ENCODE results near the gene DIS3L2. TPM values are rescaled to one million over a fixed set of nuclear protein-coding genes. Genes with fewer than 3 reads are reported as not detected.

The DIS3L2 gene
- total RNA-seq, 4 donors from 2014 or later: 10.3 to 63.9 (median 29.7) TPM

DNA sequence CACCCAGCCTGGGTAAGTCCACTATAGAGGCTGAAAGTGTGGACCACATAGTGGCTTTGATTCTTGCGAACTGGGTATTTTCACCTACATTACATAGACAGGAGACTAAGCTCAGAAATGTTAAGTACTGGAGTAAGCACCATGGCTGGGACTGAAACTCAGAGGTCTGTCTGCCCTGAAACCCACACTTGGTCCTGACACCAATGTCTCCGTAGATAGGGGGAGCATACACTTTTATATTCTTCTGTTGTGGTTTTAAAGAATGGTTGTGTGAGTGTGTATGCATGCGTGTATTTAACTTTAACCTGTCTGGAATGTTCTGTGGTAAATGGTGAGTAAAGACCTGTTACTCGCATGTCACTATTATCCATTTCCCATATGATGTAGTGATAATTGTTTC, 25.0 kb upstream of the DIS3L2 start:
- Histone ChIP-seq H3K4me1 (no peaks in the 10 kb centered on the region), H3K27ac (no peak overlapping the region), H3K4me3 (no peak overlapping the region), H3K27me3 (no peaks in the 10 kb centered on the region), H3K9me3 (no peaks in the 10 kb centered on the region), H3K36me3 (no peaks in the 10 kb centered on the region)
- no peak for TF ChIP-seq POLR2A (IDR thresholded peaks at IDR 0.05)
- TF ChIP-seq, protein P1, sequence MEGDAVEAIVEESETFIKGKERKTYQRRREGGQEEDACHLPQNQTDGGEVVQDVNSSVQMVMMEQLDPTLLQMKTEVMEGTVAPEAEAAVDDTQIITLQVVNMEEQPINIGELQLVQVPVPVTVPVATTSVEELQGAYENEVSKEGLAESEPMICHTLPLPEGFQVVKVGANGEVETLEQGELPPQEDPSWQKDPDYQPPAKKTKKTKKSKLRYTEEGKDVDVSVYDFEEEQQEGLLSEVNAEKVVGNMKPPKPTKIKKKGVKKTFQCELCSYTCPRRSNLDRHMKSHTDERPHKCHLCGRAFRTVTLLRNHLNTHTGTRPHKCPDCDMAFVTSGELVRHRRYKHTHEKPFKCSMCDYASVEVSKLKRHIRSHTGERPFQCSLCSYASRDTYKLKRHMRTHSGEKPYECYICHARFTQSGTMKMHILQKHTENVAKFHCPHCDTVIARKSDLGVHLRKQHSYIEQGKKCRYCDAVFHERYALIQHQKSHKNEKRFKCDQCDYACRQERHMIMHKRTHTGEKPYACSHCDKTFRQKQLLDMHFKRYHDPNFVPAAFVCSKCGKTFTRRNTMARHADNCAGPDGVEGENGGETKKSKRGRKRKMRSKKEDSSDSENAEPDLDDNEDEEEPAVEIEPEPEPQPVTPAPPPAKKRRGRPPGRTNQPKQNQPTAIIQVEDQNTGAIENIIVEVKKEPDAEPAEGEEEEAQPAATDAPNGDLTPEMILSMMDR (IDR thresholded peaks at IDR 0.05): no peak
- intact Hi-C loops (cut with DNase I; ENCODE audit: low total_unique reads): no loop called here
- DNase-seq: no peak

DNA sequence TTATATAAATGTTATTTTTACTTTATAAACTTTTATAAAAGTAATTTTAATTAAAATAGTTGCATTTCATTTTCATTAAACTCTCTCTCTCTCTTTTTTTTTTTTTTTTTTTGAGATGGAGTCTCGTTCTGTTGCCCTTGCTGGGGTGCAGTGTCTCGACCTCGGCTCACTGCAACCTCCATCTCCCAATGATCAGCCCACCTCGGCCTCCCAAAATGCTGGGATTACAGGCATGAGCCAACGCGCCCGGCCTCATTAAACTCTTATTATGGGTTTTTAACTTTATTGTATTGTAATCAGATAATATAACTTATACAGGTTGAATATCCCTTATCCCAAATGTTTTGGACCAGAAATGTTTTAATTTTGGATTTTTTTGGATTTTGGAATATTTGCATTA, 24.5 kb upstream of the DIS3L2 start:
- Histone ChIP-seq H3K36me3 (no peaks in the 10 kb centered on the region), H3K27me3 (no peaks in the 10 kb centered on the region), H3K9me3 (no peaks in the 10 kb centered on the region), H3K4me1 (no peaks in the 10 kb centered on the region), H3K27ac (no peak overlapping the region), H3K4me3 (no peak overlapping the region)
- intact Hi-C loops (cut with DNase I; ENCODE audit: low total_unique reads): no loop called here
- no peak for DNase-seq
- TF ChIP-seq, protein P1 (IDR thresholded peaks at IDR 0.05): no peak
- no peak for TF ChIP-seq POLR2A (IDR thresholded peaks at IDR 0.05)

DNA sequence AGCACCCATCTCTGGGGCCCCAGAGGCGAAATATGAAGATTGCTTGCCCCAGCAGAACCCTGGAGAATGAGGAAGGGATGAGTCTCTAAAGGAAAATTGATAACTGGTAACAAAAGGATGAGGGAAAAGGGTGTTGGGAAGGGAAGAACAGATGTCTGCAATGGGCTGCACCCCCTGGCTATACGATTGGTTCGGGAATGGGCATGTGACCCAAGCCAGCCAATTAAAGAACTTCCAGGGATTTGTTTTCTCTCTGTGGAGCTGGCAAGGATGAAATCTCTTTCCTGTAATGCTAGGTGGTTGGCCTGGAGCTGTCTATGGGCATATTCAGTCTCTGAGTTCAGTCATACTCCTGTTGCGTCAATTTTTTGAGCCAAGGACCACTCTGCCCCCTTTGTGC, 22.5 kb upstream of the DIS3L2 start:
- Histone ChIP-seq H3K9me3 (no peaks in the 10 kb centered on the region), H3K27ac (no peak overlapping the region), H3K4me3 (no peak overlapping the region), H3K36me3 (no peaks in the 10 kb centered on the region), H3K27me3 (no peaks in the 10 kb centered on the region), H3K4me1 (no peaks in the 10 kb centered on the region)
- no peak for TF ChIP-seq POLR2A (IDR thresholded peaks at IDR 0.05)
- TF ChIP-seq, protein P1 (IDR thresholded peaks at IDR 0.05): no peak
- intact Hi-C loops (cut with DNase I; ENCODE audit: low total_unique reads): no loop called here
- DNase-seq: no peak

DNA sequence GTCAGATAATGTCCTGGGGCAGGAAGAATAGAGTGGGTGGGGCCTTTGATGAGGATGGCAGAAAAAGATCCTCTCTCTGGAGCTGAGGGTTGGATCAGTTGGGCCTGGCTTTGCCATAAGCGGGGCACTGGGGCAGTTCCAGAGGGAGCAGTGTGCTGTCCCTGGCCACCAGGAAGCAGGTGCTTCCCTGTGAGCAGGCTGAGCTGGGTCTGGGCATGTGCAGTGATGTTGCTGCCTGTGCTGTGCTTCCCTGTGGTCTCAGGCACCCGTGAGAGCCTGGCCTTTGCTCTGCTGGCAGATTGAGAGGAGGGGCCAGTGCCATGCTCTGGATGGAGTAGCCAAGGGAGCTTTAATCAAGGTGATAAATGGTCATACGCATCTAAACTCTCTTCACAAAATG, 20.7 kb upstream of the DIS3L2 start:
- no peak overlapping the region for H3K4me3 ChIP-seq
- no peak for DNase-seq
- intact Hi-C loops (cut with DNase I; ENCODE audit: low total_unique reads): no loop called here
- no peaks in the 10 kb centered on the region for H3K9me3 ChIP-seq
- TF ChIP-seq, protein P1 (IDR thresholded peaks at IDR 0.05): no peak
- TF ChIP-seq POLR2A (IDR thresholded peaks at IDR 0.05): no peak
- no peaks in the 10 kb centered on the region for H3K27me3 ChIP-seq
- H3K36me3 ChIP-seq: no peaks in the 10 kb centered on the region
- H3K27ac ChIP-seq: no peak overlapping the region
- H3K4me1 ChIP-seq: no peaks in the 10 kb centered on the region

DNA sequence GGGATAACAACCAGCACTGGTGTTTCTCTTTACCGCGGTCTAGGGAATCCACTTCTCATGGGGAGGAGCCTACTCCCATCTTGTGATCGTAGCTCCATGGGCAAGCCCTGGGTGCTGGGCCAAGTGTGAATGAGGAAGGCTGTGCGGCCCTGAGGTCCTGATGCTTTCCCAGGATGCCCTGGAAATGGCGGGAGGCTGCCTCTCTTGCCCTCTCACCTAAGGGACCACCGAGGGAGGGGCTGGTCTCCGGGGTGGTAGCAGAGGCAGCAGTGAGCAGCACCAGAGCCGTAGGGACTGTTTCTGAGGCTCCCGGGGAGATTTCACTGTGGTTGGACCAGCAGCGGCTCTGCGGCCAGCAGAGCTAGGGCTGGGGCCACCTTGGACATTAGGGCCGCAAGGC, 19.8 kb upstream of the DIS3L2 start:
- intact Hi-C loops (cut with DNase I; ENCODE audit: low total_unique reads): no loop called here
- no peaks in the 10 kb centered on the region for H3K9me3 ChIP-seq
- H3K27ac ChIP-seq: no peak overlapping the region
- no peaks in the 10 kb centered on the region for H3K4me1 ChIP-seq
- H3K4me3 ChIP-seq: no peak overlapping the region
- no peaks in the 10 kb centered on the region for H3K27me3 ChIP-seq
- no peak for DNase-seq
- TF ChIP-seq POLR2A (IDR thresholded peaks at IDR 0.05): no peak
- TF ChIP-seq, protein P1 (IDR thresholded peaks at IDR 0.05): no peak
- no peaks in the 10 kb centered on the region for H3K36me3 ChIP-seq

All from uterus (tissue), 4 donors.